ENCODE results near the gene FFAR2.
"Not testable (repeated sequence)": the region's sequence is repeated elsewhere in the genome, so short reads cannot be mapped to it uniquely, and the experiment has no call there.

The FFAR2 gene

DNA sequence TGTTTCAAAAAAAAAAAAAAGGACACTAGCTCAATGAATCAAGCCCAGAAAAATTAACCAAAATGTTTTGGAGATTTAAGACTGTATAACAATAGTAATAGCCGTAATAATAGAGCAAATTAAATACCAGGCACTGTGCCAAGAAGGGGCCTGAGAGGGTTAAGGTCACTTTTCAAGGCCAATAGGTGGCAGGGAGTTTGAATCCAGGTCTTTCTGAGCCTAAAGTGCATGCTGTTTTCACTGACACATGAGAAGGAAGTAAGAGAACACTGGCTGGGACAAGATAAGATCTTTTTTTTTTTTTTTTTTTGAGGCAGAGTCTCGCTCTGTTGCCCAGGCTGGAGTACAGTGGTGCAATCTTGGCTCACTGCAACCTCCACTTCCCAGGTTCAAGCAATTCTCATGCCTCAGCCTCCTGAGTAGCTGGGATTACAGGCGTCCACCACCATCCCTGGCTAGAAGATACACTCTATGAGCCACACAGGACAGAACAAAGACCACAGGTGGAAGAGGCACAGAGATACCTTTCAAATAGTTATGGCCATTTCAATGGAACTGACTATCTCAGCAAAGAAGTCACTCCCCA is 7.7 kb downstream of the FFAR2 start:
- DNase-seq (ENCODE audit: low read depth, low spot score): no peak

DNA sequence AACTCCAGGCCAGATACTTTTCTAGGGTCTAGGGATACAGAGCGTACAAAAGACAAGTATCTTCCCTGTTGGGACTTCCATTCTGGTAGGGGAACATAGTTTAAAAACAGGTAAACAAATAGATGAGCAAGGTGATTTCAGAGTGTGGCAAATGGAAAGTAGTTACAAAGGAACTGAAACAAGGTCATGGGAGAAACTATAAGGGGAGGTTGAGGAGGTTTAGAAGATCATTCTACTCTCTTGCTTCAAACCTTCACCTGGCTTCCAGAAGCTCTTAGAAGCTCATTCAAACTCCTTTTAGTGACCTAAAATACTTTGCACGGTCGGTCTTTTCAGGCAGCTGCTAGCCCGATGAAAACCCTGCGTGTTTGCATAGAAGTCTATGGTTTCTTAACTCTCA is 9.1 kb downstream of the FFAR2 start:
- DNase-seq (ENCODE audit: low read depth, low spot score): no peak

DNA sequence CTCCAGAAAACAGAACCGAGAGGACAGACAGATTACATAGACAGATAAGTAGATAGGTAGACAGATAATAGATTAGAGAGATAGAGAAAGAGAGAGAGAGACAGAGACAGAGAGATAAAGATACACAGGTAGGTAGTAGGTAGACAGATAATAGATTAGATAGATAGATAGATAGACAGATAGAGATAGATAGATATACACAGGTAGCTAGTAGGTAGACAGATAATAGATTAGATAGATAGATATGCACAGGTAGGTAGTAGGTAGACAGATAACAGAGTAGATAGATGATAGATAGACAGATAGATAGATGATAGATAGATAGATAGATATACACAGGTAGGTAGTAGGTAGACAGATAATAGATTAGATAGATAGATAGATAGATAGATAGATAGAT is 10.1 kb downstream of the FFAR2 start:
- DNase-seq (ENCODE audit: low read depth, low spot score): no peak

DNA sequence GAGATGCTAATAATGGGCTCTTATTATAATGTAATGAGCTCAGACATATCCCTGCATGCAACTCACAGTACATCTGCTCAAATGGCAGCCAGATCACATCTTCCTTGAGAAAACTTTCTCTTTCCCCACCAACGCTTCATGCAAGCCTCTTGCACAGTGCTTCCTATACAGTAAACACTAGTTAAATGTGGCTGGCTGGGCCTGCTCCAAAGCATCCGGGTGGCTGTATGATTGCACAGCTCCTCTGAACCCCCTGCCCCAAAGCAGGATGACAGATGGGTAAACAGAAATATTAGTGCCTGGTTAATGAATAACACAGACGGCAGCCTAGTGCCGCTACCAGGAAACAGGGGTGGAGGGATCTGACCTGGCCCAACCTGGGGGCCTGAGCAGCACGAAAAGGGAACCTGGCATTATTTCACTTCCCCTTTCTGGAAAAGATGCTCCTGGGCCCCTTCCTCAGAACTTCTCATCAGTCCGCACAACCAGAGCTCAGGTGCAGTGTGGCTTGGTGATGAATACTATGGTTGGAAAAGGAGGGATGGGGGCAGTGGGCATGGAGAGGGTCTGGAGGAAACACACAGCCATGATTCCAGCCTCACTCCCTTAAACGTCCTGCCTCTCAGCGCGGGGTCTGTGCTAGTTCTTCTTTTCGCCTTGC is 10.8 kb downstream of the FFAR2 start:
- no peak for DNase-seq (ENCODE audit: low read depth, low spot score)

DNA sequence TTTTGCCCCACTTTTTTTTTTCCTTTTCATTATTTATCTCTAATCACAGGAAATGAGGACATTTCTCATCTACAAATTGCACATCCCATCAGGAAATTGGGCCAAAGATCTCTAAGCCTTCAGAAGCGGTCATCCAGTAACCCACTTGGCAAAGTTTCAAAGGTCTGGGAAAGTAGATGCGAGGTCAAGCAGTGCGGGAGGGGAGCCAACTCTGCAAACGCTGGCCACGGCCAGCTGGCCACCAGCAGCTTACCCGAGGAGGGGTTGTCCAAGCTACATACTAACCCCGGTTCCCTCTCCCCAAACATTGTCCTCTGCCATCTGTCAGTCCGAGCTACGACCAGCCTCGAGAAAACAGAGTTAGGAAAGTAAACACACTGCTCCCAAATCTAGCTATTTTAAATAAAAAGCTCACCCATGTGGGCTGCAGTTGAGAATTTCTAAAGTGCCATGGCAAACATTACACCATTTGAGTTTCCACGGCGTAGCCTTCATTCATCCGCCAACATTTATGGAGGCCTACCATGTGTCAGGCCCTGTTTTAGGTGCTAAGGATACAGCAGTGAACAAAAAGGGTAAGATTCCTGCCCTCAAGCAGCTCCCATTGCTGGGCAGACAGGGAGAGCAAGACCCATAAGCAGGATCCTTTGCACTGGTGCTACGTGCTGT is 11.5 kb downstream of the FFAR2 start:
- DNase-seq (ENCODE audit: low read depth, low spot score): no peak

DNA sequence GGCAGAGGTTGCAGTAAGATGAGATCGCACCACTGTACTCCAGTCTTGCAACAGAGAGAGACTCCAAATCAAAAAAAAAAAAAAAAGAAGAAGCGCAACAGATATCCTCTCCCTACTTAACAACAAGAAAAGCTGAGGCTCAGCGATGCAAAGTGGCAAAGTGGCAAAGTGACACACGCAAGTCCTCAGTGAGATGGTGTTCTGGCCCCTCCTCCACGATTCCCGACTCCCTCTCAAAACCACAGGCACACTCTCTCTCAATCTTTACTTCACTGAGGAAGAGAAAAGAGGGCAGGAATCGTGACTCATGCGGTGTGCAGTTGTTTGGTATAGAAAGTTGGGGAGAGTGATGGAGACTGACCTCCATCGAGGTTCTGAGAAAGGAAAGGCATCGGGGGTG is 12.6 kb downstream of the FFAR2 start:
- DNase-seq (ENCODE audit: low read depth, low spot score): no peak

DNA sequence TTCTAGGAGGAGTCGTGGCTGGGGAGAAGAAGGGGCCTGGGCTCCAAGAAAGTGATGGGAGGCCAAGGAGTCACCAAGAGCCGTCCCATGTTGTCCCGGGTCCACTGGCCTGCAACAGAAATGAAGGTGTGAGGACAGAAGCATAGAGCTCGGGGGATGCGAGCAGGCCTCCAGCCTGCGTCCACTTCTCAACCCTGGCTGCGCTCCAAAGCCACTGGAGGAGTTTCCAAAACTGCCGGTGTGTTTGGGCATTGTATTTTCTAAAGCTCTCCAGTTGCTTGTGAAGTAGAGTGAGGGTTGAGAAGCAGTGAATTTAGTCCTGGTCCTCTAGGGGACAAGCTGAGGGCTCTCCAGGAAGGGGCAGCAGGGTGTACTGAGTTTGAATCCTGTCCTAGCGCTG is 13.0 kb downstream of the FFAR2 start:
- DNase-seq (ENCODE audit: low read depth, low spot score): no peak

DNA sequence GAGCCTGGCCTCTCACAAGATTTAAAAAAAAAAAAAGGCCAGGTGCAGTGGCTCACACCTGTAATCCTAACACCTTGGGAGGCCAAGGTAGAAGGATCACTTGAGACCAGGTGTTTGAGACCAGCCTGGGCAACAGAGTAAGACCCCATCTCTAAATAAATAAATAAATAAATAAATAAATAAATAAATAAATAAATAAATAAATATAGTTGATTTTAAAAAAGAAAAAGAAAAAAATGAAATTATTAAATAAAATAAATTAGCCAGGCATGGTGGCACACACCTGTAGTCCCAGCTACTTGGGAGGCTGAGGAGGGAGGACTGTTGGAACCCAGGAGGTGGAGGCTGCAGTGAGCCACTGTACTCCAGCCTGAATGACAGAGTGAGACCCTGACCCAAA is 13.7 kb downstream of the FFAR2 start:
- DNase-seq (ENCODE audit: low read depth, low spot score): not testable (repeated sequence)

DNA sequence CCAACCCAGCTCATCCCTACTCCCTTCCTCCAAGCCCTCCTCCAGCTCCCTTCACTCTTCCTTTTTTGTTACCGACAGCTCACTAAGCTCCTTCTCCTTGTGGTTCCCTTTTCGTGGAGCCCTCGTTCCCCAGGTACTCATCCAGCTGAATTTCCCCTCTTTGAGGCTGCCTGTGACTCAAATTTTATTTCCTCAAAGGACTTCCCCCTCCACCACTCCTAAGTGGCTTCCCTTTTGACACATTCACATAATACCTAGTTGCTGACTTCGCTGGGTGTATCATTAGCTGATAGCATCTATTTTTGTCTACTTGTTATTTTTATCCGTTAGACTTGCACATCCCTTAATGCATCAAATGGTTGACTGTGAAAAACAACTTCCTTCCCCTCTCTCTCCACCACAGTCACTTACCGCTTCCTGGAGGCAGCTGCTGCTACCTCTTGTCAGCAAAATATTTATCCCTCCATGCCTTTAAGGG is 14.5 kb downstream of the FFAR2 start:
- no peak for DNase-seq (ENCODE audit: low read depth, low spot score)

DNA sequence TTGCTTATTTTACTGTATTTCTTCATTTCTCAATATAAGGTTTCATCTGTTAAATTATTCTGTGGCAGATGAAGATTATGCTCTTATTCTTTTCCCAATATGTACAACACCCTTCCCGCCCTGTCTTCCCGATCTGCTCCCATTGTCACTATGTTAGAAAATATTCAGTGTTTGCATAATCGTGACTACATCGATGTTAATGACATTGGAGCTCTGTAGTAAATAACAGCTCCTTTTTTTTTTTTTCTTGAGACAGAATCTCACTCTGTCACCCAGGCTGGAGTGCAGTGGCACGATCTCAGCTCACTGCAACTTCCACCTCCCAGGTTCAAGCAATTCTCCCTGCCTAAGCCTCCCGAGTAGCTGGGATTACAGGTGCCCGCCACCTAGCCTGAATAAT is 14.9 kb downstream of the FFAR2 start:
- DNase-seq (ENCODE audit: low read depth, low spot score): not testable (repeated sequence)

DNA sequence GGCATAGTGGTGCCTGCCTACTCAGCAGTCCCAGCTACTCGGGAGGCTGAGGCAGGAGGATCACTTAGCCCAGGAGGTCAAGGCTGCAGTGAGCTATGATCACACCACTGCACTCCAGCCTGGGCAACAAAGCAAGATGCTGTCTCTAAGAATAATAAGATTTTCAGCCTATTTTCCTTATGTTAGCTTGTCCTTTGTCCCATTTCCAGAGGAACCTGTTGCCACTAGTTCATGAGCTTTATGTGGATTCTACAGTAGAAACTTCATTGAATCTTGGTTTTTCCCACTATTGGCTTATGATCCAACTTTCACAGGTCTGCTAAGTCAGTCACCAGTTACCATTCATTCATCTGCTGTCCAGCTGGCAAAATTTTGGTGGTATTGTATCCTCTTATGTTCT is 18.2 kb downstream of the FFAR2 start:
- no peak for DNase-seq (ENCODE audit: low read depth, low spot score)

DNA sequence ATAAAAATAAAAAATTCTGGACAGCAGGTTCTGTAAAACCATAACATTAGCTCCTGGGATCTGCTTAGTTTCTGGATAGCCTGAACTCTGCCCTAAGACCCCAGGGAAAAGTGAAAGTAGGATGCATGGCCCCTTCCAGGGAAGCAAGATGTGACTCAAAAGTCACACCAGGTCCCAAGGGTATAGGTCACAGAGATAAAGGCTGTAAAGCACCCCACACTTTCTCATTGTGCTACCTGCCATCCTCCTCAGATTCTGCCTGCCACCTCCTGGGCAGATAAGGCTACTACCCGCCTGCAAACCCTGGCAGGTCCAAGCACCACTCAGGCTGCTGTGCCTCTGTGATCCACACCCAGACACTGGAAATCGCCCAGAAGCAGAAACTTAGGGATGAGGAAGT is 20.6 kb downstream of the FFAR2 start:
- DNase-seq (ENCODE audit: low read depth, low spot score): peak; percentile 42

DNA sequence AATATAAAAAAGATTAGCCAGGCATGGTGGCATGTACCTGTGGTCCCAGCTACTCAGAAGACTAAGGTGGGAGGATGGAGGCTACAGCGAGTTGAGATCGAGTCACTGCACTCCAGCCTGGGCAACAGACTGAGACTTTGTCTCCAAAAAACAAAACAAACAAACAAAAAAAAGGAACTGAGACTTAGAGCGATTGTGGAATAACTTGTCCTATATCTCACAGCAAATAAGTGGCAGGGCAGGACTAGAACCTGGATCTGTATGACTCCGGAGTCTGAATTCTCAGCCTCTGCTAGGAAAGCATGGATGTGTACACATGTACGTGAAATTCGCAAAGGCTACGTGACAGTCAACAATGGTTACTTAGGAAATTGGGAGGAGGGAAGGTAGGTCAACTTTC is 22.1 kb downstream of the FFAR2 start:
- no peak for DNase-seq (ENCODE audit: low read depth, low spot score)

DNA sequence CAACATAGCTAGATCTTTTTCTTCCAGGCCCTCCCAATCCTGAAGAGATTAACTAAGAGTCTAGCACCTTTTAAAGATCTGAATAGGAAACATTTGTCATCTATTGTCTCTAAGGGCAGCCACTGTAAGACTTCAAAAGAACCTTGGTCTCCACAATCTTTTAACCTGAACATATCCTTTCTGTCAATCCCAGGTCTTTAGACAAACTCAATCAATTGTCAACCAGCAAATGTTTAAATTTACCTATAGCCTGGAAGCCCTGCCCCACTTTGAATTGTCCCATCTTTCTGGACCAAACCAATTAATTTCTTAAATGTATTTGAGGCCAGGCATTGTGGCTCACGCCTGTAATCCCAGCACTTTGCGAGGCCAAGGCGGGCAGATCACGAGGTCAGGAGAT is 23.0 kb downstream of the FFAR2 start:
- not testable (repeated sequence) for DNase-seq (ENCODE audit: low read depth, low spot score)

DNA sequence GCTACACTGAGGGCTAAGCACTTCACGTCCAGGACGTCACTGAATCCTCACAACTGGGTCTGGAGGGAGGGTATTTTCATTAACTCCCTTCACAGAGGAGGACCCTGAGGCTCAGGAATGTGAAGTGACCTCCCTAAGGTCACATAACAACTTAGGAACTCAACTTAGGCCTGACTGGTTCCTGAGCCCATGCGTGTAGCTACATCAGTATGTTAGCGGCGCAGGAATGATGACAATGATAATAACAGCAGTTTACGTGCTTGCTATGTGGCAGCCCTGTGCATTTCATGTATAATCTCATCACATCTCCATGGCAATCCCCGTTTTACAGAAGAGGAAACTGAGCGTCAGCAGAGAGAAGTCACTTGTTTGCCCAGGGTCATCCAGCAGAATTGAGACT is 23.9 kb downstream of the FFAR2 start:
- DNase-seq (ENCODE audit: low read depth, low spot score): no peak

DNA sequence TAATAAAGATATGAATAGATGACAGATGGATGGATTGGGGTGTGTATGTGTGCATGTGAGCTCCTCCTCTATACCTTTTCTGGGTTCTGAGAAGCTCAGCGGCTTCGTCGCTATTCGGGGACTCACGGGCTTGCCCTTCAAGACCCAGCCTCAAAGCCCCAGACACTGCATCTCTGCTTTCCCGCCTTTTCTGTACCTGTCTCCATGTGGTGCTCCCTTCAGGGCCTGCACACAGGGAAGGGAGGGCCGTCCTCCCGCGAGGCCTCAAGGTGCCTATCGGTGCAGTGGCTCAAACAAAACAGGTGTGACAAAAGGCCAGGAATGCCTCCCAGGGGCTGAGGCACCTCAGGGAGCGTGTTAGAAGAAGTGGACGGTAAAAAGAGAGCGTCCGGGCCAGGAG is 26.0 kb downstream of the FFAR2 start:
- no peak for DNase-seq (ENCODE audit: low read depth, low spot score)

DNA sequence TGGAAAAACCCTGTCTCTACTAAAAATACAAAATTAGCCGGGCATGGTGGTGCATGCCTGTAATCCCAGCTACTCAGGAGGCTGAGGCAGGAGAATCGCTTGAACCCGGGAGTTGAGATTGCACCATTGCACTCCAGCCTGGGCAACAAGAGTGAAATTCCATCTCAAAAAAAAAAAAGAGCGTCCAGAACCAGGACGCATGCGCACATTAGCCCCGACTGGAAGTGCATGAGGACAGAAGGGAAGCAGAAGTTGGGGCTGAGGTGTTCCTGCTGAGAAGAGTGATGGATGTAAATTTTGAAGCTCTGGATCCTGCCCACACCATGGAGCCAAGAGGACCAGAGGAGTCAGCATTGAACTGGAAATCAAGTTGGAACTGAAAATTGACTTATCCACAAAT is 26.5 kb downstream of the FFAR2 start:
- DNase-seq (ENCODE audit: low read depth, low spot score): not testable (repeated sequence)

DNA sequence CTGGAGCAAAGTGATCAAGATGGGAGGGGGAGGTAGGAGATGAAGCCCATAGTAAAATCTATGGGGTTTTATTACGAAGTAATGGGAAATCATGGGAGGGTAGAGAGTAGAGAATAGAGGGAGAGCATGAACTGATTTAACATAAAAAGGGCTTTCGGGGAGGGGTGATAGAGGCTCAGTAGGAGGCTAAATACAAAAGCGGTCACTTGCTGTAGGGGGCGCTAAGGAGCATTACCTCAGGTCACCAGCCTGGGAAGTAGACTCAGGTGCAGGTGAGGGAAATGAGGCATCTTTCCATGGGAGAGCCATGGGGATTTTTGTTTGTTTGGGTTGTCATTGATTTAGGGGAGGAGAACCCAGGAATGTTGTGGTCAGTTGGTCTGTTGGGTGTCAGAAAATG is 28.1 kb downstream of the FFAR2 start:
- DNase-seq (ENCODE audit: low read depth, low spot score): no peak

DNA sequence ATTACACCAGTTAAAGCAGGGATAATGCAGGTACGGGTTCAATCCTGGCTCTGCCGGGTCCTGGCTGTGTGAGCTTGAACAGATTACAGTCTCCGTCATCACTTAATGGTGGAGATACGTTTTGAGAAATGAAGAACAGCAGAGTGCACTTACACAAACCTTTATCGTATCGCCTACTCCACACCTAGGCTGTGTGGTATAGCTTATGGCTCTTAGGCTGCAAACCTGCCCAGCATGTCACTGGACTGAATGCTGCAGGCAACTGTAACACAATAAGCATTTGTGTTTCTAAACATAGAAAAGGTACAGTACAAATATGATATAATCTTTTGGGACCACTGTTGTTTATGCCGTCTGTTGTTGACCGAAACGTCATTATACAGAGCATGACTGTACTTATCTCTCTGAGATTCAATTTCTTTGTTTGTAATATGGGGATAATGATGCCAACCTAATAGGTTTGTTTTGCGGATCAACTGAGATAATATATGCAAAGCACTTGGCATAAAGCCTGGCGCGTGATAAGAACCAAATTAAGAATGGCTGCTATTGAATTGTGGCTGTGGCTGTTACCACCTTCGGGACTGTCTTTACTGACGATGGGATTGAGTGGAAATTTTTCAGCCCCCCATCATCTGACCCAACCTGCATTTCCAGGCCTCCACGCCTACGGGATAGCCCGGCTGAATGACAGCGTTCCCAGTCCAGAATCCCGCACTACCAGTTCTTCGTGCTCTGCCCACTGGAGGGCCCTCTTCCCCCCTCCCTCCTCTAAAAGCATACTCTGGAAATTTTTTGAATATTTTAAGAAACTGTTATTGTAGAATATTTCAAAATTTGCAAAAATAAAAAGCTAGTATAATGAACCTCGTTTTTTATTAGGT is 31.0 kb downstream of the FFAR2 start:
- no peak for DNase-seq (ENCODE audit: low read depth, low spot score)

DNA sequence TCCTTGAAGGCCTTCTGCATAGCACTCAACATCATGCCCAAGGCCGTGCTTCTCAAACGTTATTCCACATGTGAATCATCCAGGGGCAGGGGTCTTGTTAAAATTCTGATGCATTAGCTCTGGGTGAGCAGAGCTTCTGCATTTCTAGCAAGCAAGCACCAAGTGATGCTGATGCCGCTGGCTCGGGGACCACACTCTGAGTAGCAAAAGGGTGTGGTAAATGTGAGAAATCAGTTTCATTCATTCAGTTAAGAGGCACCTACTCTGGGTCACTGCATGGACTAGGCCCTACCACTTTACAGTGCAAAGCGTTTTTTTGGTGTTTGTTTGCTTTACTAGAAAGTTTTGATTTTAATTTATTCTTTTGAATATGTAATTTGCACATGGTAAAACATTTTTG is 35.0 kb downstream of the FFAR2 start:
- no peak for DNase-seq (ENCODE audit: low read depth, low spot score)

DNA sequence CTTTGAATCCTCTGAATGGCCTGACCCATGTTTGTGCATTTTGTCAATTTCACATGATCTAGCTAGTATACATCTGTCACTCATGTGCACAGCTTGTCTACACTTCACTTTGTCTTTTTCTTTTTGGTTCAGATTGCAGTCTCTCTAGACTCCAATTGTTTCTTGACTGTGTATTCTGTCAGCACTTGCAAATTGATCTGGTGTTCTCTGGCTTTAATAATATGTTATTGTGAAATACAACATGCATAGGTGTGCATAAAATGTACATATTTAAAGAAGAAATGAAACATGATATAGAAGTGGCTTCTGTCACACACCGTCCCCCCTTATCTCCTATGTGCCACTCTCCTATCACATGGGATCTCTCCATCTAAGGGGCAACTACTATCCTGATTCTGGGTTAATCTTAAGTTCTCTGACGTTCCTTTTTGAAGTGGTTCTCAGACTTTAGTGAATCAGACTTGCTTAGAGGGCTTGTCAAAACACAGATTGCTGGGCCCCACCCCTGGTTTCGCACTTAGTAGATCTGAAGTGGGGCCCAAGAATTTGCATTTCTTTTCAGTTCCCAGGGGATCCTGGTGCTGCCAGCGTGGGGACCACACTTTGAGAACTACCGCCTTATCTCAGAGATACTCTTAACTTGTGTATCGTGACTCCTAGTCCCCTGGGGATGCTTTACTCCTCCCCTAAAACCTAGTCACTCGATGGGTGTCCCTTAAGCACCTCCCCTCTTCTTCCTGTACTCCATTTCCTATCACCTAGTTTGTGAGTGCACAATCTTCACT is 36.4 kb downstream of the FFAR2 start:
- no peak for DNase-seq (ENCODE audit: low read depth, low spot score)
